IPS-NIHi7 (cell line): ENCODE measurements around the gene BEST2.
"Not testable (repeated sequence)": the region's sequence is repeated elsewhere in the genome, so short reads cannot be mapped to it uniquely, and the experiment has no call there.

Experiments used
- DNase-seq: peaks from one replicate; pipeline ENCODE4 v3.0.0; 2012; ENCODE audit warnings: mixed read lengths; ENCODE audit errors: extremely low spot score

BEST2 gene

GRCh38 chr19:12787458-12787857, 35.9 kb downstream of the BEST2 start:
- no peak for DNase-seq

DNA sequence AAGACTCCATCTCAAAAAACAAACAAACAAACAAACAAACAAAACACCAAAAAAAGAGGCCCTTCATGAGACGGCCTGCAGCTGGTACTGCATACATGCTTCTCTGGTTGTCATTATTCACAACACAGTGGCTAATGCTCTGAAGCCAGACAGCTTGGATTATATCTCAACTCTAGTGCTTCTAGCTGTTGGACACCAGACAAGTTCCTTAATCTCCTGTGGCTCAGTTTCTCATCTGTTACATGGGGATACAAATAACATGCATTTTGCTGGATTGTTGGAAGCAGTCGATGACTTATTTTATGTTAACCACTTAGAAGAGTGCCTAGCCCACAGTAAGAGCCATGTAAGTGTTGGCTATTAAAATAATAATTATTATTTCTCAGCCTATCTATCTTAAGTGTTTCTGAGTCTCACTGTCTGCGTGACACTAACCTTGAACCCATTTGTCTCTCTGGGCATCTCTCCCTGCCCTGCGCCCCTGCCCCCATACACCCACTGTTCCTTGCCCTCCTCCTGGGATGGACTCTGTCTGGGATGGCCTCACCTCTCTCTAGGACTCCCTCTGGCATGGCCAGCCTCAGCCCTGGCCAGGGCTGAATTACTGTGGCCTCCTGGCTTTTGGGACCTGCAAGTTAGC, 36.6 kb downstream of the BEST2 start:
- no peak for DNase-seq

GRCh38 chr19:12788682-12789097, 37.1 kb downstream of the BEST2 start:
- no peak for DNase-seq

- no peak for DNase-seq
These were observed 37.7 kb downstream of the BEST2 start for GRCh38 chr19:12789098-12789903.

- DNase-seq = peak; percentile 92
These were observed 38.5 kb downstream of the BEST2 start for GRCh38 chr19:12789904-12790619.

DNA sequence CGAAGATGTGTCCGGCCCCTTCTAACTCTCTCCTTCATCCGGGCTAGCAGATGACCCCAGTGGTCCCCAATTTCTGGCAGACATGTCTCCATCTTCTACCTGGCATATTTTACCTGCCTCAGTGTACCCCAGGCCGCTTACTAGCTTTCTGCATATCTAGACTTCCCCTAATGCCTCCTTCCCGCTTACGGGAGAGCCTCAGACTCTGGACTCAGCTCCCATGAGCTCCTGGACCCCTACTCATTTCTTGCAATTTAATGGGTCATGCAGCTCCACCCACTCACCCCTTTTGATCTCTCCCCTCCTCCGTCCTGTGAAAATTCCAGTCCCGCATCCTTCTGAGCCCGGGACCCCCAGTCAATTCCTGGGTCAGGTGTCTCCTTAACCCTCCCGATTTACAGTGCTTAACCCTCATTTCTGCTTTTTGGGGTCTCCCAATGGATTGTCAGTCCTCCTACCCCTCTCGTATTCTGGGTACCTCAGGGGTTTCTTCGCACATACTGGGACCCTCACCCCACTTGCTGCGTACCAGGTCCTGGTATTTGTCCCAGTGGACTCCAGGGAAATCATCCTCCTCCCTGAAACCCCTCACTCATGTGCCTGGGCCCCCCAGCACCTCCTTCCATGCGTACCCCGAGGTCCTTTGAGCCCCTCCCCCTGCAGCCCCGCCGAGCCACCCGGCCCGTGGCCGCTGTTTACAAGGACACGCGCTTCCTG, 39.2 kb downstream of the BEST2 start:
- DNase-seq = no peak

DNA sequence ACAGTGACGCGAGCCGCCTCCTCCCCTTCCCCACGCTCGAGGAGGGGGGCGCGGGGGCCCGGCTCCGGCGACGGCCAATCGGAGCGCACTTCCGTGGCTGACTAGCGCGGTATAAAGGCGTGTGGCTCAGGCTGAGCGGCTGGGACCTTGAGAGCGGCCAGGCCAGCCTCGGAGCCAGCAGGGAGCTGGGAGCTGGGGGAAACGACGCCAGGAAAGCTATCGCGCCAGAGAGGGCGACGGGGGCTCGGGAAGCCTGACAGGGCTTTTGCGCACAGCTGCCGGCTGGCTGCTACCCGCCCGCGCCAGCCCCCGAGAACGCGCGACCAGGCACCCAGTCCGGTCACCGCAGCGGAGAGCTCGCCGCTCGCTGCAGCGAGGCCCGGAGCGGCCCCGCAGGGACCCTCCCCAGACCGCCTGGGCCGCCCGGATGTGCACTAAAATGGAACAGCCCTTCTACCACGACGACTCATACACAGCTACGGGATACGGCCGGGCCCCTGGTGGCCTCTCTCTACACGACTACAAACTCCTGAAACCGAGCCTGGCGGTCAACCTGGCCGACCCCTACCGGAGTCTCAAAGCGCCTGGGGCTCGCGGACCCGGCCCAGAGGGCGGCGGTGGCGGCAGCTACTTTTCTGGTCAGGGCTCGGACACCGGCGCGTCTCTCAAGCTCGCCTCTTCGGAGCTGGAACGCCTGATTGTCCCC, 39.9 kb downstream of the BEST2 start, which contains the start of gene JUNB:
Gene JUNB, plus strand, starts transcription at position 142 of the 706 bp plus-strand sequence. Its CDS starts 286 bp downstream, at position 428.
- peak; percentile 73 for DNase-seq

- no peak for DNase-seq
These were observed 40.7 kb downstream of the BEST2 start for GRCh38 chr19:12792051-12792852.

GRCh38 chr19:12792853-12793289, 41.3 kb downstream of the BEST2 start:
- DNase-seq = no peak

DNA sequence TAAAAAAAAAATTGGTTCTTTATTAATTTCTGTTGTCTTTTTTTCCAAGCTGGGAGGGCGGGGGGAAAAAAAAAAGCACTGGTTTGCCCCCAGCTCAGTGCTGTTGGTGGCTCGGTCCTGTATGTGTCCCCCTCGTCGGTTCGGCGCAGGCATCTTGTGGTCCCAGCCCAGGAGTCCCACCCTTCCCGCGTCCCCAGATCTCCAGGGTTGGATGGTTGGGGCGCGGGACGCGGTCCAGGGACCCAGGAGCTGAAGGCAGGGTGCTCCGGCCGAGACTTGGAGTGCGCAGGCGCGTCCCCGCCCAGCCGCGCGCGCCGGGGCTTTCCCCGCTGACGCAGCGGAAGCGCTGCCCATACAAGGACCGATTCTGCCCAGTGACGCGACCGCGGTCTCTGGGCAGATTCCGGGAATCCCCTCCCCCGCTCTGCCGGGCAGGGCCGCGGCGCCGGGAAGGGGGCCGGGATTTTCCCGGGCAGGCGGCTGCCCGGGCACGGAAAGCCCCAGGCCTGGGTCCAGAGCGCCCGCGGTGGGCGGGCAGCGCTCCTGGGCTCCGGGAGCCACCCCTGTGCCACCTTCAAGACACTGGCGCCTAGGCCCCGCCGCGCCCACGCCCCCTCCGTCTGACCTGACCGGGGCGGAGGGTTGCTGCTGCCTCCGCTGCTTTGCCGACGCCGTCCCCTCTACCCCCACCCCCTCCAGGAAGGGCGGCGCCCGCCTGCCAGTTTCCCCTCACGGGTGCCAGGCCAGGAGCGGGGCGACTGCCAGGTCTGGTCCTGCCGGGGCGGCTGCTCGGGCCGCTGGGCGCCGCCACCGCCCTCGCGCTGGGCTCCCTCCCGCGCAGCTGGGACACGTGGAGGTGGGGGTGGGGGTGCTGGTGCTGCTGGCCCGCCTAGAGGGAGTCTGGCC, 42.0 kb downstream of the BEST2 start:
- peak; percentile 89 for DNase-seq

- no peak for DNase-seq
These were observed 42.8 kb downstream of the BEST2 start for GRCh38 chr19:12794196-12794941.

DNA sequence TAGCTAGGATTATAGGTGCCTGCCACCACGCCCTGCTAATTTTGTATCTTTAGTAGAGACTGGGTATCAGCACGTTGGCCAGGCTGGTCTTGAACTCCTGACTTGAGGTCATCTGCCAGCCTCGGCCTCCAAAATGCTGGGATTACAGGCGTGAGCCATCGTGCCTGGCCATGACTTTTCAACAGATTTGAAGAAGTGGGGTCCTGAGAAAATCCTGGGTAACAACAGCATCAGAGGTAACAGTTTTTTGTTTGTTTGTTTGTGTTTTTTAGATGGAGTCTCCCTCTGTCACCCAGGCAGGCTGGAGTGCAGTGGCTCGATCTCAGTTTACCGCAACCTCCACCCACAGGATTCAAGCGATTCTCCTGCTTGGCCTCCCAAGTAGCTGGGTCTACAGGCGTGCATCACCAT, 43.4 kb downstream of the BEST2 start:
- DNase-seq = no peak

DNA sequence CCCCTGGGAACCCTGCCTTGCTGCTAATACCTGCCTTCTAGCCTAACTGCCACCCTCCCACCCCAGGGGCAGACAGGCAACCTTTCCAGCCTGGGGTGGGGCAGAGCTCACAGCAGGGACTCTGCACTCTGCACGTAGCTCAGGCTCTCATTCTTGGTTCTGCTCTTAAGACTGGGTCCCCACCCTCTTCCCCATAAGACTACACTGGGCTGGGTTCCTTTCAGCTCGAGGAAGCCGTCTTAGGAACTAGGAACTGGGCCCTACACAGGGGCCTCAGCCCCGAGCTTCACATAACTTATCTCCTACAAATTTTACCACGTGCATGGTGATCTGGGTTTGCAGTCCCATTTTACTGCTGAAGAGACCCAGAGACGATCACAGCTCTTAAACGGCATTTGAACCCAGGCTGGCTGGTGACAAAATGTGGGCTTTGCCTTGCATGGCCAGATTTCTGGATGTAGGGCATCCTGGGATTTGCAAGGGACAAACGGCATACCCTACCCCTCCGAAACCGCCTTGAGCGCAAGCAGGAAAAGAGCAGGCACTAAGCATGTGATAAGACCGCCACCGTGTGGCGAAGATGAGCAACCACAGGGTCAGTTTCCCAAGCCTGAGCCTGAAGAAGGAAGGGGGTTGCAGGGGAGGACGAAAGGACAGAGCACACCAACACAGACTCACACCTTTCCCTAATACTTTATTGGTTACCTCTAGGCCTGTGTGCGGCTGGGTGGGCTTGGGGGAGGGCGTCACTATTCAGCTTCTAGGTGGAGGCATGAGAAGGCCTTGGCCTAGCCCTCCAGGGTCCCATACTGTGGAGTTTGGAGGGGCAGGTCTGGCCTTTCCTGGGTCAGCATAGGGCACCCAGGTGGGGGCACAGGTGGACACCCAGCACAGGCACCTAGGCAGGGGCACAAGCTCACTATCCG, 44.8 kb downstream of the BEST2 start:
- DNase-seq = peak; percentile 75

DNA sequence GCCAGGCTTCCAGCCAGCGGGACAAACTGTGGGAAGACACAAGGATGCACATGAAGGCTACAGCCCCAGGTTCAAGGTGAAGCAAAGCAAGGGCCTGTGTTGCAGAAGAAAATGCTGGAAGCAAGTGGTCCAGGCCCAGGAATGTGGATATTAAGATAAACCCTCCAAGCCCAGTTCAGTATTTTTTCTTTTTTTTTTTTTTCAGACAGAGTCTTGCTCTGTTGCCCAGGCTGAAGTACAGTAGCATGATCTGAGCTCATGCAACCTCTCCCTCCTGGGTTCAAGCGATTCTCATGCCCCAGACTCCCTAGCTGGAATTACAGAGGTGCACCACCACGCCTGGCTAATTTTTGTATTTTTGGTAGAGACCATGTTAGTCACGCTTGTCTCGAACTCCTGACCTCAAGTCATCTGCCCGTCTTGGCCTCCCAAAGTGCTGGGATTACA, 45.6 kb downstream of the BEST2 start:
- DNase-seq = no peak

GRCh38 chr19:12797607-12798006, 46.0 kb downstream of the BEST2 start:
- not testable (repeated sequence) for DNase-seq

DNA sequence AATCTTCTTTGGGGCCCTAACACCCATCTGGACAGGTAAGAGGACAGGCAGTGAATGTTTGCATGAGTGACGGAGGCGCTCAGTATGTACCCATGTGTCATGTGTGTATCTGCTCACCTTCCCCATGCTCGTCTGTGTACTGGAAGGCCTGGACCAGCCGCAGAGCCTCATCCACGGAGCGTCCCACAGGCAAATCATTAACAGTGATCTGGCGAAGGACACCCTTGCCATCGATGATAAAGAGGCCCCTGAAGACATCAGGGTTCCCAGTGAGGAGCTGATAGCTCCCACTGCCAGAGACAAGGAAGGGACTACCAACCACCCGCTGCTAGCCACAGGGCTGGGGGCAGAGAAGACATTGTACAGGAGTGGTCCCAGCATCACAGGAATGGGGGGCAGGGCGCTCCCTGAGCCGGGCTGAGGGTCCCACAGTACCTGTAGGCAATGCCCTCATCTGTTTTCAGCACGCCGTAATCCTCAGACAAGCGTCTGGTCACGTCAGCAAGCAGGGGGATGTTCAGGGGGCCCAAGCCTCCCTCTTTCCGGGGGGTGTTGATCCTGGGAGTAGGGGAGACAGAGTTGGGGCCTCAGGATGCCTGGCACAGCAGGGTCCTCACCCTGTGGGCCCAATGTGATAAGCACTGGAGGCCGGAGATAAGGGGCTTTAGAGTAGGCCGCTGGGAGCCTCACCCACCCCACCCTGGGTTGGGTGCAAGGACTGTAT, 48.3 kb downstream of the BEST2 start:
- DNase-seq = no peak

GRCh38 chr19:12800466-12800770, 48.8 kb downstream of the BEST2 start:
- no peak for DNase-seq
